Measurements from ENCODE around the gene GNE.
A peak's percentile ranks its signal among the peaks of the same experiment; 100 is the strongest.

- TF ChIP-seq POLR2A (IDR thresholded peaks at IDR 0.05) (no peak), CTCF (IDR thresholded peaks at IDR 0.05) (peak in 2 of 6 experiments; percentile 9 to 18)
Observed at GRCh38 chr9:36204906-36205547, 53.2 kb downstream of the GNE start.
